SK-N-MC (cell line): Measurements from ENCODE around the gene MRPS12.

Experiments
- EZH2 ChIP-seq: fragments of 200-600 bp; sonication (generic); IDR thresholded peaks from one replicate; pipeline ENCODE4 v1.6.1; 2017; ENCODE audit warnings: antibody characterized with exemption
- FOXP2 ChIP-seq: optimal IDR thresholded peaks from 2 replicates; pipeline ENCODE3; 2011; ENCODE audit warnings: mild to moderate bottlenecking, moderate library complexity; ENCODE audit not compliant: insufficient read depth; ENCODE audit errors: extremely low read length, control extremely low read depth
- POLR2AphosphoS5 ChIP-seq: IDR thresholded peaks from 2 replicates; pipeline ENCODE4 v1.6.1; 2012; ENCODE audit warnings: mild to moderate bottlenecking, low read depth, low read length, borderline replicate concordance

DNA sequence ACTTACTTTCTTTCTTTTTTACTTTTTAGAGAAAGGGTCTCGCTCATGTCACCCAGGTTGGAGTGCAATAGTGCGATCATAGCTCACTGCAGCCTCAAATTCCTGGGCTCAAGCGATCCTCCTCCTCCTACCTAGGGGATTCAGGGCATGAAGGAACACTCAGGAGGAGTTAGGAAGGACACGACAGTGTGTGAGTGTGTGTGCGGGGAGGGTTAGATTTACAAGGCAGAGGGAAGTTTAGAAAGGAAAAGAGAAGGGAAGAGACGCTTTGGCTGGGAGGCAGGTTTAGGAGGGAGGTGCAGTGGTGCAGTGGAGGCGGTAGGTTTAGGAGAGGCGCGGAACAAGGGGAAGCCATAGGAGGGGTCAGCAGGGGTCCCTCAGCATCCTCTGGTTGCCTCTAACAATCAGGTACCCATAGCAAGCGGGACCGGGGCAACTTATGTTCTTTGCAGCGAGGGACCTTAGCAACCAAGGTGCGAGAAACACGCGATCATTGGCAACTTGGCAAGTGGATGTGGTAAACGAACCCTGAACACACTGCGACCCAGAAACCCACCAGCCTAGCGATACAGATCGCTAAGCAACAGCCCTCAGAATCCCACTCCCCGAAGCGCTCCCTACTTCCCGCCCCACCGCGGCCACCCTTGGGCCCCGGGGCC lies 31.8 kb upstream of the MRPS12 start:
- no peak for TF ChIP-seq POLR2AphosphoS5
- TF ChIP-seq EZH2 = no peak
- no peak for TF ChIP-seq FOXP2
